Endothelial cell of umbilical vein (primary cell): ENCODE data around the gene MALRD1. TPM values are rescaled to one million over a fixed set of nuclear protein-coding genes. Genes with fewer than 3 reads are reported as not detected.

Experiments used
- BruUV-seq: library from RNA; stranded (reverse); fragments of 400-500 nt; replicated peaks from 2 replicates; lab custom pipeline; 2021; lab: Mats Ljungman, UMichigan
- CTCF ChIA-PET: fragments of 300-600, 350-600 bp; sonication (Branson Sonifier 250); formaldehyde crosslinking; loops from one replicate; lab custom pipeline; 2021; ENCODE audit warnings: antibody characterized with exemption, inconsistent platforms; lab: Charles Lee
- POLR2A ChIA-PET: fragments of 300-600, 350-600 bp; sonication (Branson Sonifier 250); formaldehyde crosslinking; loops from one replicate; lab custom pipeline; 2021; ENCODE audit warnings: antibody characterized with exemption, inconsistent platforms; lab: Charles Lee
- DNase-seq: peaks from one replicate; pipeline ENCODE4 v3.0.0-alpha.2; 2011; ENCODE audit warnings: low read depth, low spot score
- FAIRE-seq: peaks from 2 replicates; lab custom pipeline; 2011; peaks lifted over from hg19 to GRCh38; lab: Jason Lieb, UNC
- H2AFZ ChIP-seq: 2 replicates; pipeline ENCODE4 v1.6.0; 2012; ENCODE audit warnings: low read depth, low read length, control low read depth, inconsistent platforms
- H3K27ac ChIP-seq: 2 replicates; pipeline ENCODE4 v1.5.1; 2011; ENCODE audit warnings: low read depth, mild to moderate bottlenecking, control low read depth, low read length, moderate library complexity; ENCODE audit not compliant: insufficient read depth
- H3K27me3 ChIP-seq, 2 experiments: 2 replicates each; pipeline versions ENCODE4 v1.6.0 to v1.6.1; 2011; ENCODE audit warnings: low read length in 2 of 2, mixed read lengths in 1 of 2; ENCODE audit not compliant: control insufficient read depth in 2 of 2, insufficient read depth in 2 of 2
- H3K36me3 ChIP-seq, 2 experiments: 2 replicates in 1 of 2; 3 replicates in 1 of 2; pipeline ENCODE4 v1.5.1; 2011; ENCODE audit warnings: low read length in 2 of 2, mild to moderate bottlenecking in 1 of 2, moderate library complexity in 1 of 2; ENCODE audit not compliant: control insufficient read depth in 2 of 2, insufficient read depth in 2 of 2; ENCODE audit errors: extremely low read depth in 1 of 2
- H3K4me1 ChIP-seq: 3 replicates; pipeline ENCODE4 v1.5.1; 2011; ENCODE audit warnings: mild to moderate bottlenecking, low read length; ENCODE audit not compliant: control insufficient read depth, insufficient read depth; ENCODE audit errors: extremely low read depth
- H3K4me2 ChIP-seq: 2 replicates; pipeline ENCODE4 v1.6.1; 2011; ENCODE audit warnings: low read length, control low read depth, mixed read lengths; ENCODE audit not compliant: insufficient read depth
- H3K4me3 ChIP-seq, 3 experiments: fragments of 200-600 bp in 1 of 3; sonication (generic), shearing (Covaris generic) in 1 of 3; replicated peaks in 1 of 3; 2 replicates each; pipeline ENCODE4 v1.5.1; 2011 to 2016; ENCODE audit warnings: control low read depth in 3 of 3, low read length in 3 of 3, mild to moderate bottlenecking in 2 of 3, inconsistent platforms in 1 of 3, low read depth in 1 of 3, moderate library complexity in 1 of 3; ENCODE audit not compliant: insufficient read depth in 1 of 3
- H3K79me2 ChIP-seq: 2 replicates; pipeline ENCODE4 v1.6.0; 2012; ENCODE audit warnings: low read length, inconsistent platforms; ENCODE audit not compliant: control insufficient read depth, insufficient read depth
- H3K9ac ChIP-seq: replicated peaks from 2 replicates; pipeline ENCODE3; 2011; ENCODE audit warnings: low read length, control low read depth; ENCODE audit not compliant: insufficient read depth; ENCODE audit errors: extremely low read depth
- H3K9me1 ChIP-seq: replicated peaks from 3 replicates; pipeline ENCODE4 v1.6.0; 2011; ENCODE audit warnings: mild to moderate bottlenecking, low read length; ENCODE audit not compliant: control insufficient read depth, insufficient read depth; ENCODE audit errors: extremely low read depth
- H3K9me3 ChIP-seq: replicated peaks from 2 replicates; pipeline ENCODE4 v1.5.1; 2012; ENCODE audit warnings: low read length, inconsistent platforms; ENCODE audit not compliant: control insufficient read depth, insufficient read depth
- H4K20me1 ChIP-seq: replicated peaks from 2 replicates; pipeline ENCODE3; 2011; ENCODE audit warnings: mild to moderate bottlenecking, low read length; ENCODE audit not compliant: control insufficient read depth, insufficient read depth; ENCODE audit errors: extremely low read depth
- CTCF ChIP-seq, 2 donors: IDR thresholded peaks; 1 replicate in 1 of 2; 2 replicates in 1 of 2; pipeline ENCODE4 v1.5.1; 2011; ENCODE audit warnings: low read length in 2 of 2, mild to moderate bottlenecking in 2 of 2, moderate library complexity in 2 of 2, control low read depth in 1 of 2, inconsistent platforms in 1 of 2, low read depth in 1 of 2; ENCODE audit not compliant: insufficient read depth in 1 of 2; ENCODE audit errors: extremely low read depth in 1 of 2
- EZH2 ChIP-seq: IDR thresholded peaks from 2 replicates; pipeline ENCODE4 v1.6.1; 2012; ENCODE audit warnings: borderline replicate concordance, low read depth, mild to moderate bottlenecking, moderate library complexity, low read length, inconsistent platforms; ENCODE audit not compliant: severe bottlenecking
- FOS ChIP-seq: IDR thresholded peaks from 2 replicates; pipeline ENCODE4 v1.6.1; 2011; ENCODE audit warnings: mild to moderate bottlenecking, low read length, moderate library complexity, borderline replicate concordance; ENCODE audit not compliant: insufficient read depth
- GATA2 ChIP-seq: IDR thresholded peaks from 2 replicates; pipeline ENCODE4 v1.7.0; 2011; ENCODE audit warnings: low read depth, mild to moderate bottlenecking, moderate library complexity, mixed read lengths, low read length; ENCODE audit not compliant: insufficient read length, insufficient read depth
- JUN ChIP-seq: IDR thresholded peaks from 2 replicates; pipeline ENCODE4 v1.6.1; 2011; ENCODE audit warnings: borderline replicate concordance, low read depth; ENCODE audit not compliant: insufficient read length, insufficient read depth
- MAX ChIP-seq: IDR thresholded peaks from 2 replicates; pipeline ENCODE4 v1.6.1; 2011; ENCODE audit not compliant: insufficient read depth, insufficient read length
- MYC ChIP-seq: IDR thresholded peaks from one replicate; pipeline ENCODE4 v1.6.1; 2011; ENCODE audit warnings: mild to moderate bottlenecking, low read depth, low read length
- POLR2A ChIP-seq: IDR thresholded peaks from 2 replicates; pipeline ENCODE4 v1.6.1; 2012; ENCODE audit warnings: low read depth, mild to moderate bottlenecking, control low read depth, low read length
- POLR2AphosphoS5 ChIP-seq: IDR thresholded peaks from 2 replicates; pipeline ENCODE4 v1.6.1; 2012; ENCODE audit warnings: low read depth, mild to moderate bottlenecking, control low read depth, low read length, moderate library complexity; ENCODE audit not compliant: insufficient read depth
- dilution Hi-C: fragments of 300-500 bp; cut with MboI; formaldehyde crosslinking; loops from one replicate; pipeline ENCODE4 v1.15.0; 2019; ENCODE audit warnings: low sequenced_read_pairs; ENCODE audit not compliant: extremely low pct_ligation_motif_present
- intact Hi-C: fragments of 100-400 bp; cut with micrococcal nuclease; formaldehyde crosslinking; loops from one replicate; pipeline ENCODE4 v1.10.0; 2022
- polyA plus RNA-seq, 4 experiments: library from polyadenylated mRNA; depleted of rRNA in 3 of 4; stranded (reverse) in 3 of 4; unstranded in 1 of 4; fragments of >200 nt; gene quantifications; 2 replicates each; pipeline versions ENCODE4 v1.2.1 to v1.2.3, GENCODE V29; 2011 to 2012; ENCODE audit warnings: missing spikeins in 1 of 4
- total RNA-seq: library from RNA; stranded (reverse); gene quantifications from 2 replicates; pipeline ENCODE4 v1.2.3, GENCODE V29; 2021

The MALRD1 gene
- total and polyA plus RNA-seq, 2 donors (not counting 3 experiments of a cell fraction or from before 2014, with no cell fraction given): not detected

GRCh38 chr10:19493917-19494316 is 445.3 kb downstream of the MALRD1 start:
- H3K27me3 ChIP-seq: no peaks in the 10 kb centered on the region
- dilution Hi-C loops (no loop called here), intact Hi-C loops (no loop called here)
- no peaks in the 10 kb centered on the region for H3K9me1 ChIP-seq
- BruUV-seq: no TSS peak
- no peak for DNase-seq
- H4K20me1 ChIP-seq: no peaks in the 10 kb centered on the region
- POLR2A ChIA-PET: no interaction called here
- H3K36me3 ChIP-seq: no peaks in the 10 kb centered on the region
- no peak overlapping the region for H3K27ac ChIP-seq
- peaks cover 3% of the 10 kb centered on the region for H3K9me3 ChIP-seq
- CTCF ChIA-PET: no interaction called here
- no peak for FAIRE-seq
- H3K4me2 ChIP-seq: no peak overlapping the region
- no peak overlapping the region for H3K9ac ChIP-seq
- no peak overlapping the region for H2AFZ ChIP-seq
- TF ChIP-seq JUN: no peak
- no peak for TF ChIP-seq GATA2
- TF ChIP-seq POLR2AphosphoS5: no peak
- TF ChIP-seq MAX: no peak
- TF ChIP-seq FOS: no peak
- no peak for TF ChIP-seq CTCF (IDR thresholded peaks at IDR 0.05; ENCODE audit: extremely low read depth in 1 of 2, insufficient read depth in 1 of 2, low read depth in 1 of 2, low read length in 2 of 2)
- no peak for TF ChIP-seq EZH2
- no peak for TF ChIP-seq POLR2A
- TF ChIP-seq MYC: no peak
- no peaks in the 10 kb centered on the region for H3K4me1 ChIP-seq
- H3K79me2 ChIP-seq: no peaks in the 10 kb centered on the region
- H3K4me3 ChIP-seq: no peak overlapping the region
